Smooth muscle cell (in vitro differentiated cells): ENCODE data around the gene NAALADL2. TPM values are rescaled to one million over a fixed set of nuclear protein-coding genes. Genes with fewer than 3 reads are reported as not detected.

ENCODE experiments used
- DNase-seq: peaks from one replicate; lab custom pipeline; 2025; ENCODE audit not compliant: unreplicated experiment; lab: John Stamatoyannopoulos, UW
- H2AFZ ChIP-seq: fragments of 200-600 bp; sonication (generic); 2 replicates; pipeline ENCODE4 v1.6.0; 2016; ENCODE audit warnings: antibody characterized with exemption, low read depth, mild to moderate bottlenecking
- H3F3A ChIP-seq: fragments of 200-600 bp; sonication (generic); 2 replicates; pipeline ENCODE4 v1.6.0; 2017; ENCODE audit warnings: antibody characterized with exemption, low read depth
- H3K27ac ChIP-seq: fragments of 200-600 bp; sonication (generic); 2 replicates; pipeline ENCODE4 v1.5.1; 2016; ENCODE audit warnings: low read depth, mild to moderate bottlenecking
- H3K27me3 ChIP-seq: fragments of 200-600 bp; sonication (generic); 2 replicates; pipeline ENCODE4 v1.6.1; 2016; ENCODE audit warnings: low read depth, mild to moderate bottlenecking
- H3K36me3 ChIP-seq: fragments of 200-600 bp; sonication (generic); 2 replicates; pipeline ENCODE4 v1.5.1; 2016; ENCODE audit warnings: low read depth
- H3K4me1 ChIP-seq: fragments of 200-600 bp; sonication (generic); 2 replicates; pipeline ENCODE4 v1.5.1; 2016; ENCODE audit warnings: low read depth
- H3K4me2 ChIP-seq: fragments of 200-600 bp; sonication (generic); 2 replicates; pipeline ENCODE4 v1.6.0; 2016; ENCODE audit warnings: mild to moderate bottlenecking
- H3K4me3 ChIP-seq: fragments of 200-600 bp; sonication (generic); 2 replicates; pipeline ENCODE4 v1.5.1; 2016; ENCODE audit warnings: mild to moderate bottlenecking
- H3K79me2 ChIP-seq: fragments of 200-600 bp; sonication (generic); 2 replicates; pipeline ENCODE4 v1.6.0; 2016; ENCODE audit warnings: low read depth, mild to moderate bottlenecking
- H3K9ac ChIP-seq: fragments of 200-600 bp; sonication (generic); 2 replicates; pipeline ENCODE4 v1.6.0; 2016; ENCODE audit warnings: low read depth
- H3K9me3 ChIP-seq: fragments of 200-600 bp; sonication (generic); replicated peaks from 2 replicates; pipeline ENCODE4 v1.5.1; 2016; ENCODE audit warnings: low read depth
- H4K20me1 ChIP-seq: fragments of 200-600 bp; sonication (generic); 2 replicates; pipeline ENCODE4 v1.6.0; 2016; ENCODE audit warnings: low read depth
- CTCF ChIP-seq: fragments of 200-600 bp; sonication (generic); IDR thresholded peaks from 2 replicates; pipeline ENCODE4 v1.5.1; 2017; ENCODE audit warnings: borderline replicate concordance, mild to moderate bottlenecking, antibody characterized with exemption; ENCODE audit not compliant: insufficient read depth, poor library complexity, severe bottlenecking
- WGBS: methylation state at CpG from one replicate; pipeline ENCODE4 v1.1.7; 2016; ENCODE audit warnings: low lambda C conversion rate; 5-methylcytosine and 5-hydroxymethylcytosine counted together
- polyA plus RNA-seq: library from polyadenylated mRNA; unstranded; fragments of >200 nt; fragmentation: Nextera tagmentation; extraction: Ambion mirVana; gene quantifications from 2 replicates; pipeline ENCODE4 v1.2.1, GENCODE V29; 2016
- total RNA-seq: library from RNA; depleted of rRNA; stranded (reverse); fragments of >200 nt; gene quantifications from 2 replicates; pipeline ENCODE4 v1.2.3, GENCODE V29; 2014

The NAALADL2 gene
- total and polyA plus RNA-seq, 2 experiments from 2014 or later: 2.5 to 13.8 TPM

- no peak for DNase-seq
- no peak overlapping the region for H3K4me2 ChIP-seq
- WGBS: 96% methylated on average over 1 of the region's 1 CpG
Observed at GRCh38 chr3:175020101-175020500, 161.0 kb downstream of the NAALADL2 start.

GRCh38 chr3:175029828-175030227 is 170.7 kb downstream of the NAALADL2 start:
- Histone ChIP-seq H3K79me2 (no peaks in the 10 kb centered on the region), H3K27me3 (no peaks in the 10 kb centered on the region), H3F3A (no peaks in the 10 kb centered on the region), H3K36me3 (no peaks in the 10 kb centered on the region), H2AFZ (no peak overlapping the region), H3K4me2 (no peak overlapping the region), H3K9me3 (no peaks in the 10 kb centered on the region), H3K9ac (no peak overlapping the region), H3K4me3 (no peak overlapping the region), H3K27ac (no peak overlapping the region), H4K20me1 (no peaks in the 10 kb centered on the region), H3K4me1 (no peaks in the 10 kb centered on the region)
- no peak for TF ChIP-seq CTCF
- WGBS: 82% methylated on average over 2 of the region's 2 CpGs
- no peak for DNase-seq

More at GRCh38 chr3:175020101-175020500, 161.0 kb downstream of the NAALADL2 start:
- Histone ChIP-seq H3K9me3 (no peaks in the 10 kb centered on the region), H2AFZ (no peak overlapping the region), H3K79me2 (no peaks in the 10 kb centered on the region), H4K20me1 (no peaks in the 10 kb centered on the region), H3F3A (no peaks in the 10 kb centered on the region), H3K36me3 (no peaks in the 10 kb centered on the region), H3K4me1 (no peaks in the 10 kb centered on the region), H3K27me3 (no peaks in the 10 kb centered on the region), H3K27ac (no peak overlapping the region), H3K9ac (no peak overlapping the region), H3K4me3 (no peak overlapping the region)
- TF ChIP-seq CTCF: no peak

GRCh38 chr3:175039875-175040274 is 180.7 kb downstream of the NAALADL2 start:
- H3K27me3 ChIP-seq: no peaks in the 10 kb centered on the region
- no peak for DNase-seq
- H3K4me1 ChIP-seq: no peaks in the 10 kb centered on the region
- H2AFZ ChIP-seq: no peak overlapping the region
- no peaks in the 10 kb centered on the region for H3K36me3 ChIP-seq
- no peaks in the 10 kb centered on the region for H3K9me3 ChIP-seq
- no peaks in the 10 kb centered on the region for H3K79me2 ChIP-seq
- no peaks in the 10 kb centered on the region for H4K20me1 ChIP-seq
- H3K27ac ChIP-seq: no peak overlapping the region
- H3F3A ChIP-seq: no peaks in the 10 kb centered on the region
- no peak overlapping the region for H3K4me3 ChIP-seq
- no peak overlapping the region for H3K9ac ChIP-seq
- no peak for TF ChIP-seq CTCF
- no peak overlapping the region for H3K4me2 ChIP-seq
- WGBS: 89% methylated on average over 4 of the region's 4 CpGs

GRCh38 chr3:175041369-175041768 is 182.2 kb downstream of the NAALADL2 start:
- no peak overlapping the region for H3K27ac ChIP-seq
- no peak for TF ChIP-seq CTCF
- no peaks in the 10 kb centered on the region for H3K4me1 ChIP-seq
- no peak for DNase-seq
- no peaks in the 10 kb centered on the region for H3K27me3 ChIP-seq
- H4K20me1 ChIP-seq: no peaks in the 10 kb centered on the region
- H3F3A ChIP-seq: no peaks in the 10 kb centered on the region
- no peak overlapping the region for H2AFZ ChIP-seq
- WGBS: 65% methylated on average over 2 of the region's 2 CpGs
- no peak overlapping the region for H3K4me3 ChIP-seq
- no peaks in the 10 kb centered on the region for H3K9me3 ChIP-seq
- no peaks in the 10 kb centered on the region for H3K79me2 ChIP-seq
- no peaks in the 10 kb centered on the region for H3K36me3 ChIP-seq
- H3K9ac ChIP-seq: no peak overlapping the region
- H3K4me2 ChIP-seq: no peak overlapping the region
